HCEC 1CT (cell line): Measurements from ENCODE around the gene VPS26A.
"Not testable (repeated sequence)": the region's sequence is repeated elsewhere in the genome, so short reads cannot be mapped to it uniquely, and the experiment has no call there.

ENCODE experiments used
- DNase-seq: peaks from one replicate; pipeline ENCODE4 v3.0.0-alpha.2; 2017

VPS26A gene

DNA sequence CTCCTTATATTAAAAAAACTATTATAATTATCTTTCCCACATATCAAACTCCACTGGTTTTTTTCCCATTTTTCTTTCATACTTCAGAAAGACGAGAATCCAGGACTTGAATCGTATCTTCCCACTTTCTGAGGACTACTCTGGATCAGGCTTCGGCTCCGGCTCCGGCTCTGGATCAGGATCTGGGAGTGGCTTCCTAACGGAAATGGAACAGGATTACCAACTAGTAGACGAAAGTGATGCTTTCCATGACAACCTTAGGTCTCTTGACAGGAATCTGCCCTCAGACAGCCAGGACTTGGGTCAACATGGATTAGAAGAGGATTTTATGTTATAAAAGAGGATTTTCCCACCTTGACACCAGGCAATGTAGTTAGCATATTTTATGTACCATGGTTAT, 20.2 kb upstream of the VPS26A start:
- no peak for DNase-seq

DNA sequence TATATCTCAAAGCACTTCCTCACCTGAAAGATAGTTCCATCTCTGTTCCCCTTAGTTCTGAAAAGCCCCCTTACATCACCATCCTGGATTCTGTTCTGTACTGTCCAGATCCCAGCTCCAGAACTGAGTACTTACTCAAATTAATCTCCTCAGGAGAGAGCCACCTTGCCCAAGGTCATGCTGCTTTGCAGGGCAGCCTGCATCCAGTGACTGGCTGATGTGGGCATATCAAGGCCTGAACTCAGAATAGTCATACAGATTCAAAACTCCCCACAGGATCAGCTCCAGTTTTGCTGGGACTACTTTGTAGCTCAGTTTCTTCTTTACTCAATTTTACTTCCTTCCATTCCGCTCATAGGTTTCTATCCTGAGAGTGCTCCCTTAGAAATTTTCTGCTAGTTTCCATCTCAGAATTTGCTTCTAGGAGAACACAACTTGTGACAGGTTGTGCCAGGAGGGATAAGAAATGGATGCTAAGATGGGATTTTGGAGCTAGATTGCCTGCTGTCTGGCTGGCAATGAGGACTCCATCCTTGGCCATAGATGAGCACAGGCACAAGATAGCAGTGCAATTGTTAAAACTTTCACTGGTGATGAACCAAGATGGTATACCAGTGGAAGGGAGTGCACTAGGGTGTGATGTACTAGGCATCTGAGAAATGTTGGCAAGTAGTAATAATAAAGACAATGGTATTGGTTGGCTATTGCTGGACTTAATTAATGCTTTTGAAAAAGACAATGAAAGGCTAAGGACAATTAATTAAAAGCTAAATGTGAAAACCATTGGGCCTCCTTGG, 18.8 kb upstream of the VPS26A start:
- no peak for DNase-seq

DNA sequence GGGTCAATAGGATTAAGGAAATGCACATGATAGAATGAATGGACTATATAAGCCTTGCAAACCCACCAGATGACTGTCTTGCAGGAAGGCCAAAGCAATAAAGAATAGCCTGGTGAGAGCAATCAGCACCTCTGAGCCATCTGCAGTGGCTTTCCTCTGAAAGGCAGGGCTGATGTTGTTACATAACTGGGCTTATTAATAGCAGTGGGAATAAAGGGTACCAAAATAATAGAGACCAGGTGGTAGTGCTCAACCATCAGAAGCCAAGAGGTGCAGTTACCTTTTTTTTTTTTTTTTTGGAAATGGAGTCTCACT, 16.8 kb upstream of the VPS26A start:
- no peak for DNase-seq

DNA sequence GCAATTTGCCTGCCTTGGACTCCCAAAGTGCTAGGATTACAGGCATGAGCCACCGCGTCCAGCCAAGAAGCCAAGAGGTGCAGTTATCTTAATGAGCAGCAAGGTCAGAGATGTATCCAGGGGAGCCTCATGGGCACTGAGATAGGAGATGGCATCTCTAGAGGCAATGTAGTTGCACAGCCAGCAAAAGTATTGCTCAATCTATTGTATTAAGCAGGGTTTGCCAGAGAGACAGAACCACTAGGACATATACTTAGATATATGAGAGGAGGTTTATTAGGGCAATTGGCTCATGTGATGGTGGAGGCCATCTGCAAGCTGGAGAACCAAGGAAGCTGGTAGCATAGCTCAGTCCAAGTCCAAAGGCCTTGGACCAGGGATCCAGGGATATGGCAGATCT, 16.3 kb upstream of the VPS26A start:
- DNase-seq, result no peak

DNA sequence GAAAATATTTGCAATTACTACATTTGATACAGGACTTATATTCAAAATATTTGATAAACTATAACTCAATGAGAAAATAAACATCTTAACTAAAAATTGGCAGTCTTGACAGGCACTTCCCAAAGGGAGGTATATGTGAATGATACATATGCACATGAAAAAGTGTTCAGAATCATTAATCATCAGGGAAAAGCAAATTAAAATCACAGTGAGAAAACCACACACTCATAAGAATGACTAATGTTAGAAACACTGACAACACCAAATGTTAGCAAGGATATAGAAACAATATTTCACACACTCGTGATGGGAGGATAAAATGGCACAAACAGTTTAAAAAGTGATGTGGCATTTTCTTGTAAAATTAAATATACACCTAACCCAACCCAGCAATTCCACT, 4.1 kb upstream of the VPS26A start:
- DNase-seq, result peak; percentile 49

DNA sequence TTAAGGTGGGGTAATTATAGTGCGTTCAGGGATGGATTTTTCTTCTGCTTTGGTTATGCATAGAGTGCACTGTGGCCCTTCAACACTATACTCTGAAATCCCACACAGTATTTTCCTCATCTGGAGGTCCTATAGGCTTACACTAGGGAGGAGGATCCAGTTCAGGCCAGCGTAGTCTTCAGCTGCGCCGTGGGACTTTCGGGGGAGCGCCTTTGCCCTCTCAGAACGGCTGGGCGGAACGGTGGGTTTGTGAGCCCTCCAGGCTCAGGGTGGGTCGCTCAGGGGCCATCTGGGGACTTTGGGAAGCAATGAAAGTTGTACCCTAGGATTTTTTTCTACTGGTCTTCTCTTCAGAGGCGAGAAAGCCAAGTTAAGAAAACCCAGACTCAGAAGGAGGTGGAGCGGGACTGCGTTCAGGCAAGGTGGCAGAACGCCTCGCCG, 652 bp upstream of the VPS26A start:
- peak; percentile 63 for DNase-seq

DNA sequence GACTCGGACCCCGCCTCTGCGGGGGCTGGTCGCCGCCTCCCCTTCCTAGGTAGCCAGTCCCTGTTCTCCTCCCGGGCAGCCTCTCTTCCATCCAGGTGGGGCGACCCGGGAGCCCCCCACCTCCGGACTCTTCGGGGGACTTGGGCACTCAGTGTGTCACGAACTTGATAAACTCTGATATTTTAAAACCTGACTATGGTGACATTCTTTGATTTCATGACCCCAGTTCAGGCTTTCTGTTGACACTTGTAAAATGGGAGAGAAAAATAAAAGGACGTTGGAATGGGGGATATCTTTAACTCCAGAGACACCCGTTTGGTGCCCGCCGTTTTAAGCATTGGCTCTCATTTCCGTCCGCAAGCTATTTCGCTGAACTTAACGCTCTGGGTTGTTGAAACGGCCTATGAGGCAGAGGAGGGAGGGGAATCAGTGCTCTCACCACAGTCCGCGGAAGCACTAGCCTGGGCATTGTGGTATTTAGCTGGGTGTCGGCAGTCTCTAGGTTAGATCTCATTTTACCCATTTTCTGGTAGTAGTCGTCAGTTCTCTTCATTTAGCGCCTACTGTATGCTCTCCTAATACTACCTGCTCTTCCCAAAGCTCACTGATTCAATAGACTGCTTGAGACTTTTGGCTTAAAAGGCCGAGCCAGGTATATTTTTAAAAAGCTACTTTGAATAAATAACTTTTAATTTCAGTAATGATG, 738 bp downstream of the VPS26A start:
- DNase-seq, result peak; percentile 55

DNA sequence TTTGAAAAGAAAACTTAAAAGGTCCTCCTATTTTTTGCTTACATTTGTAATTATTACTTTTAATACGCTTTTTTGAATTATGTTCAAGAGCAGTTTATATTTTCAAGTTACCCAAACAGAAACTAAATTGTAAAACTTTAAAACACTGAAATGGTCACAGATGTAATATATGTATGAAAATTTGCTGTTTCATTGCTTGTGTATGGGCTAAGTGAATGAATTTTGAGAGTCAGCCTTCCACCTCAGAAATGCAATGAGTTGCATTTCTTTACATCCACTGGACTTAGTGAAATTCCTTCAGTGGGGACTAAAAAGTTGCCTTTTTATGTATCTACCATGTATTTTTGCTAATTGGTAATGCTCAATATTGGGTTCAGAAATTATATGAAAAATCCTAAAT, 1.6 kb downstream of the VPS26A start:
- DNase-seq, result no peak

DNA sequence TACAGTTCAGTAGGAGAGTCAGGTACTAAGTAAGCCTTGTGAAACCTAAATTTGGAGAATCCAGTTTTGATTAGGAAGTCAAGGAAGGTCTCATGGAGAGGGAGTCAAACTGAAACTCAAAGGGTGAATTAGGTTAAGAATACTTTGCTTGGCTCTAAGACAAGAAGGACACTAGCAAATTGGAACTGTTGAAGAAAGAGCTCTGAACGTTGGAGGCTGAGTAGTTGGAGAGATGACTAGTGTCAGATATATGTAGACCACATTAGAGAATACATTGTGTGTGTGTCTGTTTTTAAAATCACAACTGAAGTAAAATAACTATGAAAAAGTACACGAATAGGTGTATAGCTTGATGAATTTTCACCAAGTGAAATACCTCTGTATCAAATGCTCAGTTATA, 6.3 kb downstream of the VPS26A start:
- no peak for DNase-seq

DNA sequence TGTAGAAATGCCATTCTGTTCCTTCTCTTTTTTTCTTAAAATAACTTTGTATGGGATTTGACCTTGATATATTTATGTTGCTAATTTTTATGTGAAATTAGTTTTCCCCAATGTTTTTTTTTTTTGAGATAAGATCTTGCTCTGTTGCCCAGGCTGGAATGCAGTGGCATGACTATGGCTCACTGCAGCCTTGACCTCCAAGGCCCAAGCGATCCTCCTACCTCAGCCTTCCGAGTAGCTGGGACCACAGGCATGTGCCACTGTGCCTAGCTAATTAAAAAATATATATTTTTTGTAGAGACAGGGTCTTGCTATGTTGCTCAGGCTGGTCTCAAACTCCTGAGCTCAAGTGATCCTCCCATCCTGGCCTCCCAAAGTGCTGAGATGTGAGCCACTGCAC, 16.0 kb downstream of the VPS26A start:
- DNase-seq, result no peak

DNA sequence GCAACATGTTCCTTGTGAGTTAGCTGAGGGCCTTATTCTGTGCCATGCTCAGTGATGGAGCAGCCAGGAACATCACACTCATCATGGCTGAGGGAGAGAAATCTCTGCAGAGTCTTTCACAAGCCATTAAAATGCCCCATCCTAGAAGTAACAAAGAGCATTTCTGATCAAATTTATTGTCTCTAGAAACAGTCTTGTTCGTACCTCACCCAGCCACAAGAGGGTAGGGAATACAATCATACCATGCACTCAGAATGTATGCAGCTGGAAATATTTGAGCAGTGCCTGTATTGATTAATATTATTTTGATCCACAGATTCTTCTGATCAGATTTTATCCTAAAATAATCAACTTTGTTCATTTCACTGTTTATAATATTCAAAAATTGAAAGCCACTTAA, 17.3 kb downstream of the VPS26A start:
- no peak for DNase-seq

DNA sequence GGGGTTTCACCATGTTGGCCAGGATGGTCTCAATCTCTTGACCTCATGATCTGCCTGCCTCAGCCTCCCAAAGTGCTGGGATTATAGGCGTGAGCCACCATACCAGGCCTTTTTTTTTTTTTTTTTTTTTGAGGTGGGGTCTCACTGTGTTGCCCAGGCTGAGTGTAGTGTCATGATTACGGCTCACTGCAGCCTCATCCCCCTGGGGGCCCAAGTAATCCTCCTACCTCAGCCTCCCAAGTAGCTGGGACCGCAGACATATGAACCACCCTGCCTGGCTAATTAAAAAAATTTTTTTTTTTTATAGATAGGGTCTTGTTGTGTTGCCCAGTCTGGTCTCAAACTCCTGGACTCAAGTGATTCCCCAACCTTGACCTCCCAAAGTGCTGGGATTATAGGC, 18.1 kb downstream of the VPS26A start:
- DNase-seq, result not testable (repeated sequence)

DNA sequence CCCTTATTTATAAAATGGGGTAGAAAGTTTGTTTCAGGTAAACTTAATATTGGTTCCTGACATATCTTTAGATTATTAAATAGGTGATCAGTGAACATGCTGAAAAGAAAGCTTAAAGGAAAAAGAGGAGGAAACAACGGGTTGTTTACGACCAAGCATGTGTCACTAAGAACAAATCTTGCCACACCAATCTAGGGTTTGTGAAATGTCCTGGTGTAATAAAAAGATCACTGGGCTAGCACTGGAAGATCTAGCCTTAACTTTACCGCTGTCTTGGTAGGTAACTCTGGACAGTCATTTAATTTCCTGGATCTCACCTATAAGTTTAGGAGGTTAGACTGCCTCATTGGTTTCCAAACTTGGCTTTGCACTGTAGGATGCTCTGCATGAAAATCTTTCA, 19.0 kb downstream of the VPS26A start:
- DNase-seq, result no peak

DNA sequence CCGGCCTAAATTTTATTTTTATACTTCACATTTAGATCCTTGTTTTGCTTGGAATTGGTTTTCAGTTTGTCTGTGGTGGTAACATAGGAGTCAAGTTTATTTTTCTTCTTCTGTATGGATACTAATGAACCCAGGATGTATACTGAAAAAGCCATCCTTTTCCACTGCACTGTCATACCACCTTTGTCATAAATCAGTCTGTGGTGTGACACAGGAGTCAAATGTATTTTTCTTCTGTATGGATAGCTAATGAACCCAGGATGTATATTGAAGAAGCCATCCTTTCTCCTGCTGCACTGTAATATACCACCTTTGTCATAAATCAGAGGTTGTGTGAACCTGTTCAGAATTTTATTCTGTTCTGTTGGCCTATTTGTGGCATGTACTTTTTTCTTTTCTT, 21.4 kb downstream of the VPS26A start:
- no peak for DNase-seq

DNA sequence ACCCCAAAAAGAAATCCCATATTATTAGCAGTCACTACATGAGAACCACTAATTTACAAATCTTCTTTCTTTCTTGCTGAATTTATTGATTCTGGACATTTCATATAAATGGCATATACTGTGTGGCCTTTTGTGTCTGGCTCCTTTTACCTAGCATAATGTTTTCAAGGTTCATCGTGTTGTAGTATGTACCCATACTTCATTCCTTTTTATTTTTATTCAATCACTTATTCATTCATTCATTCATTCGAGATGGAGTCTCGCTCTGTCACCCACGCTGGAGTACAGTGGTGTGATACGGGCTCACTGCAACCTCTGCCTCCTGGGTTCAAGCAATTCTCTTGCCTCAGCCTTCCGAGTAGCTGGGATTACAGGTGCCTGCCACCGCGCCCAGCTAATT, 21.9 kb downstream of the VPS26A start:
- DNase-seq, result no peak

DNA sequence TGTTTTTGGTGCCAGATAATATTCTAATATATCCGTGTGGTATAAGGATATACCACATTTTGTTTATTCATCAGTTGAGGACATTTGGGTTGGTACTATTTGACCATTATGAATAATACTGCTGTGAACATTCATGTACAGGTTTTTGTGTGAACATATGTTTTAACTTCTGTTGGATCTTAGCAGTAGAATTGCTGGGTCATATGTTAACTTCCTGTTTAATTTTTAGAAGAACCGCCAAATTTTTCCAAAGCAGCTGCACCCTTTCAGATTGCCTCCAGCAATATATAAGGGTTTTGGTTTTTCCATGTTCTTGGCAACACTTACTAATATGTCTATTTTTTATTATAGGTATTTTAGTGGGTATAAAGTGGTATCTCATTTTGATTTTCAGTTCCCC, 22.8 kb downstream of the VPS26A start:
- DNase-seq, result peak; percentile 30

DNA sequence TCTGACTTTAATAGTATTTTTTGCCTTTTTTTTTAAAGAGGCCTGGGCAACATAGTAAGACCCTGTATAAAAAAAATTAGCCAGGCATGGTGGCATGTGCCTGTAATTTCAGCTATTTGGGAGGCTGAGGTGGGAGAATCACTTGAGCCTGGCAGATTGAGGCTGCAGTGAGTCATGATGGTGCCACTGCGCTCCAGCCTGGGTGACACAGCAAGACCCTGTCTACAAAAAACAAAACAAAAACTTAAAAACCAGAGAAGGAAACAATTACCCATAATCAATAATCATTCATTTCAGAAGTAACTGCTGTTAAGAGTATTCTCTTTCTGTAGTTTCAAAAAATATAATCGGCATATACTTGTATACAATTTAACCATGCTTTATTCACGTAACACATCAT, 28.0 kb downstream of the VPS26A start:
- no peak for DNase-seq

DNA sequence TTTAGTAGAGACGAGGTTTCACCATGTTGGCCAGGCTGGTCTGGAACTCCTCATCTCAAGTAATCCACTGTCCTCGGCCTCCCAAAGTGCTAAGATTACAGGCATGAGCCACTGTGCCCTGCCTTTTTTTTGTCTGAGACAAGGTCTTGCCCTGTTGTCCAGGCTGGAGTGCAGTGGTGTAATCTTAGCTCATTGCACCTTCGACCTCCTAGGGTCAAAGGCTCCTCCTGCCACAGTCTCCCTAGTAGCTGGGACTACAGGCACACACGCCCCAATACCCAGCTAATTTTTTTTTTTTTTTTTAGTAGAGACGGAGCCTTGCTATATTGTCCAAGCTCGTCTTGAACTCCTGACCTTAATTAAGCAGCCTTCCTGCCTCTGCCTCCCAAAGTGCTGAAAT, 29.2 kb downstream of the VPS26A start:
- DNase-seq, result no peak

DNA sequence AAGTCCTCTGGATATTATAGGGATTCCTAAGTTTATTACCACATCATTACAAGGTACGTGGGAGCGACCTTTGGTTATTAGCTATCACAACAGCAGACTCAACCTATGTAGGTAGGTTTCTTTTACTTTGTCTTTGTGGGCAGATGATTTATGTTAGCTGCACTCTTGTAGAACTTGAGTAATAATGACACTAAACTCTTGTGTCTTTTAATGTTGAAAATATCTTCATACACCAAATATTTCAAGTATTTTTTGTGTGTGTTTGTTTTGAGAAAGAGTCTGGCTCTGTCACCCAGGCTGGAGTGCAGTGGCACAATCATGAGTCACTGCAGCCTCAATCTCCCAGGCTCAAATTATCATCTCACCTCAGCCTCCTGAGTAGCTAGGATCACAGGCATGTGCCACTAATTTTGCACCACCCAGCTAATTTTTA, 36.8 kb downstream of the VPS26A start:
- DNase-seq, result peak; percentile 47

DNA sequence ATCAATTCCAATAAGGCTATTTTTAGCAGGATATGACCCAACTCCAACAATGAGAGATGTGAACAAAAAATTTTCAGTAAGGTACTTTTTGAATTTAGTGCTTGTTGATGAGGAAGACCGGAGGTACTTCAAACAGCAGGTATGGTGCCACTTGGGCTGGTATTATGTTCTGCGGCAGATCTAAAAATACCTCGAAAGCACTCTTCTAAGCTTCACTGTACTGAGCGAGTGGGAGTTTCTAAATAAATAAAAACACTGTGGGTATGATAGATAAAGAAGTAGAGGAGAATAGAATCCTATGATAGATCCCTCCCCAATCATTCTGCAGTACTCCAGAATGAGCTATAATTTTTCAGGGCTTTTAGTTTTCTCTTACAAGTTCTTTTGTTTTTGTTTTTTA, 44.5 kb downstream of the VPS26A start:
- no peak for DNase-seq

DNA sequence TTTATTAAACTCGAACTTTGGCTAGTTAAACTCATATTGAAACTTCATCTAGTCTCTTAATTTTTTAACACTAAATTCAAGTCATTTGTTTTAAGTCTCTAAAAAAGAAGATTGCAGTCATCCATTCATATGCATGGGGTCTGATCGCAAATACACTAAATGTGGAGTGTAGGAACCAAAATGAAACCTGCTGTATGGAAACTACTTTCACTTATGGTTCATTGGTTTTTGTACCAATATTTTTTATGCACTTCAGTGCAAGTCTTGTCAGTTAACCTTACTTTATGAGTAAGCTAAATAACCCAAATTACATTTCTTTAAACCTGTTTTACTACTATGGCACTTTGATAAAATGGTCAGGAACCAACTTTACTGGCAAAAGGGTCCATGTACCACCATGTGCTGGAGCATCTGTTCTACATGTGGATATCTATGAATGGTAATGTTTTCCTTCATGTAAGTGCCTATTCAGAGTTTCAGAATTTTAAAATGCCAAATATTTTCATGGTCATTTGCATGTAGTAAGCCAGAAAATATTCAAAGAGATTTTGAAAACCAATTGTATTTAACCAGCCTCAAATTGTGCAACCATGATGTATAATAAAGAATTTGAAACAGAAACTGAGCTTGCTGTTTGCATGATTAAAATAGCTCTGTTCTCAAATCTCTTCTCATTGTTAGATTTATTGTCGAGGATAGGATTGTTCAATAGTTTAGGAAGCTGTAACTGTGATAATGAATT, 48.4 kb downstream of the VPS26A start:
- DNase-seq, result no peak

DNA sequence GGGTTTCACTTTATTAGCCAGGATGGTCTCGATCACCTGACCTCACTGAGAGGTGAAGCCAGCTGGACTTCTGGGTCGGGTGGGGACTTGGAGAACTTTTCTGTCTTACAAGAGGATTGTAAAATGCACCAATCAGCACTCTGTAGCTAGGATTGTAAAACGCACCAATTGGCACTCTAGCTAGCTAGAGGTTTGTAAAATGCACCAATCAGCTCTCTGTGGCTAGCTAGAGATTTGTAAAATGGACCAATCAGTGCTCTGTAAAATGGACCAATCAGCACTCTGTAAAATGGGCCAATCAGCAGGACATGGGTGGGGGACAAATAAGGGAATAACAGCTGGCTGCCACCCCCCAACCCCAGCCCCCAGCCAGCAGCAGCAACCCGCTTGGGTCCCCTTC, 51.3 kb downstream of the VPS26A start:
- not testable (repeated sequence) for DNase-seq

DNA sequence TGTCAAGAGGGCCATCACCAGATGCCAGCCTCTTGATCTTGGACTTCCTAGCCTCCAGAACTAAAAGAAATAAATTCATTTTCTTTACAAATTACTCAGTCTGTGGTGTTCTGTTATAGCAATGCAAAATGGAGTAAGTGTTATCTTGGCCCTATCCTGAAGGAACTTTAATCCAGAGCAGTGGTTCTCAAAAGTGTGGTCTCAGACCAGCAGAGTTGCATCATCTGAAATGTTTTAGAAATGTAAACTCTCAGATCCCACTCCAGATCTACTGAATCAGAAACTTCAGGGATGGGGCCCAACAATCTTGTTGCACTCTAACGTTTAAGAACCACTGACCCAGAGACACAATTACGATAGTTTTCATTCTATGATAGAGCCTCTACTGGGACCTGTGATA, 52.8 kb downstream of the VPS26A start:
- no peak for DNase-seq

DNA sequence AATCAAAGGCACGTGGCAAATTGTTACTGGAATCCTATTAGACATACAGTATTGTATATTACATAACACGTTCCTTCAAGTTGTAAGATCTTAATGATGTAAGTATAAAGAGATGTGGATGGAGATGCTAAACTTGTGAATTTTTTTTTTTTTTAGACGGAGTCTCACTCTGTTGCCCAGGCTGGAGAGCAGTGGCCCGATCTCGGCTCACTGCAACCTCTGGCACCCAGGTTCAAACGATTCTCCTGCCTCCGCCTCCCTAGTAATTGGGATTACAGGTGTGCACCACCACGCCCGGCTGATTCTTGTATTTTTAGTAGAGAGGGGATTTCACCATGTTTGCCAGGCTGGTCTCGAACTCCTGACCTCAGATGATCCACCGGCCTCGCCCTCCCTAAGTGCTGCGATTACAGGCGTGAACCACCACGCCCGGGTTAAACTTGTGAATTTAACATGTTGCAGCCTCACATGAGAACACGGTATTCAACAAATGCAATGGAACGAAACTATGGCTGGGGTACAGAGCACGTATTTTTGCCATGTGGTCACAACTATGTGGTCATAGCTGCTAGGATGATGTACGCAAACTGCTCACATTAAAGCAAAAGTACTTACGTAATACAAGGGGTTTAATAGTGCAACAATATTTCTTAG, 55.2 kb downstream of the VPS26A start:
- no peak for DNase-seq
